ENCODE data around the gene UCKL1.

- no peak for TF ChIP-seq CTCF (IDR thresholded peaks at IDR 0.05)
- TF ChIP-seq POLR2A (IDR thresholded peaks at IDR 0.05), result no peak
Observed at GRCh38 chr20:63932606-63933160, 23.5 kb downstream of the UCKL1 start.
